Measurements from ENCODE around the gene GPR141. TPM values are rescaled to one million over a fixed set of nuclear protein-coding genes. Genes with fewer than 3 reads are reported as not detected.

Gene GPR141
- total RNA-seq, 4 donors from 2014 or later: 0.80 to 2.5 TPM; not detected in 2

GRCh38 chr7:37674531-37674930 is 9.0 kb upstream of the GPR141 start:
- no peaks in the 10 kb centered on the region for H3K36me3 ChIP-seq
- TF ChIP-seq POLR2AphosphoS5 (IDR thresholded peaks at IDR 0.05): no peak
- TF ChIP-seq POLR2A (IDR thresholded peaks at IDR 0.05; ENCODE audit: low read depth): no peak
- no peak for TF ChIP-seq EP300 (IDR thresholded peaks at IDR 0.05)
- TF ChIP-seq CTCF (IDR thresholded peaks at IDR 0.05): no peak
- no peak overlapping the region for H3K4me3 ChIP-seq
- no peaks in the 10 kb centered on the region for H3K27me3 ChIP-seq
- no peaks in the 10 kb centered on the region for H3K4me1 ChIP-seq
- H3K9me3 ChIP-seq: no peaks in the 10 kb centered on the region
- 44% methylated on average over 5 of the region's 5 CpGs for WGBS
- intact Hi-C loops (cut with DNase I): no loop called here
- DNase-seq (ENCODE audit: extremely low spot score): no peak
- no peak overlapping the region for H3K27ac ChIP-seq (replicated peaks in 1 of 4)

- Histone ChIP-seq H3K36me3 (no peaks in the 10 kb centered on the region), H3K27ac (replicated peaks in 1 of 4) (no peak overlapping the region), H3K4me3 (no peak overlapping the region), H3K9me3 (no peaks in the 10 kb centered on the region), H3K4me1 (no peaks in the 10 kb centered on the region), H3K27me3 (no peaks in the 10 kb centered on the region)
- no peak for TF ChIP-seq POLR2A (IDR thresholded peaks at IDR 0.05; ENCODE audit: low read depth)
- no peak for TF ChIP-seq POLR2AphosphoS5 (IDR thresholded peaks at IDR 0.05)
- TF ChIP-seq EP300 (IDR thresholded peaks at IDR 0.05): no peak
- no peak for TF ChIP-seq CTCF (IDR thresholded peaks at IDR 0.05)
- 67% methylated on average over 1 of the region's 1 CpG for WGBS
- DNase-seq (ENCODE audit: extremely low spot score): no peak
- intact Hi-C loops (cut with DNase I): no loop called here
These were observed 7.8 kb upstream of the GPR141 start for GRCh38 chr7:37675749-37676148.

- no peak for DNase-seq (ENCODE audit: extremely low spot score)
- WGBS: 33% methylated on average over 1 of the region's 1 CpG
- Histone ChIP-seq H3K4me3 (no peak overlapping the region), H3K4me1 (no peaks in the 10 kb centered on the region), H3K27me3 (no peaks in the 10 kb centered on the region), H3K27ac (replicated peaks in 1 of 4) (no peak overlapping the region), H3K9me3 (no peaks in the 10 kb centered on the region), H3K36me3 (no peaks in the 10 kb centered on the region)
- no peak for TF ChIP-seq CTCF (IDR thresholded peaks at IDR 0.05)
- no peak for TF ChIP-seq EP300 (IDR thresholded peaks at IDR 0.05)
- no peak for TF ChIP-seq POLR2A (IDR thresholded peaks at IDR 0.05; ENCODE audit: low read depth)
- TF ChIP-seq POLR2AphosphoS5 (IDR thresholded peaks at IDR 0.05): no peak
- intact Hi-C loops (cut with DNase I): no loop called here
These were observed 1.4 kb downstream of the GPR141 start for GRCh38 chr7:37684927-37685326.

- H3K27ac ChIP-seq (replicated peaks in 1 of 4): no peak overlapping the region
- no peaks in the 10 kb centered on the region for H3K9me3 ChIP-seq
- no peak for TF ChIP-seq POLR2AphosphoS5 (IDR thresholded peaks at IDR 0.05)
- no peak for TF ChIP-seq CTCF (IDR thresholded peaks at IDR 0.05)
- no peak for TF ChIP-seq EP300 (IDR thresholded peaks at IDR 0.05)
These were observed 3.2 kb downstream of the GPR141 start for GRCh38 chr7:37686556-37687345.

GRCh38 chr7:37690206-37690605 is 6.6 kb downstream of the GPR141 start:
- H3K9me3 ChIP-seq: no peaks in the 10 kb centered on the region
- H3K36me3 ChIP-seq: no peaks in the 10 kb centered on the region
- DNase-seq (ENCODE audit: extremely low spot score): no peak
- H3K27me3 ChIP-seq: no peaks in the 10 kb centered on the region
- WGBS: 72% methylated on average over 11 of the region's 11 CpGs
- H3K4me3 ChIP-seq: no peak overlapping the region
- TF ChIP-seq POLR2AphosphoS5 (IDR thresholded peaks at IDR 0.05): no peak
- no peak for TF ChIP-seq EP300 (IDR thresholded peaks at IDR 0.05)
- no peak for TF ChIP-seq CTCF (IDR thresholded peaks at IDR 0.05)
- H3K4me1 ChIP-seq: no peaks in the 10 kb centered on the region
- intact Hi-C loops (cut with DNase I): no loop called here
- H3K27ac ChIP-seq (replicated peaks in 1 of 4): no peak overlapping the region

More at GRCh38 chr7:37686556-37687345, 3.2 kb downstream of the GPR141 start:
- intact Hi-C loops (cut with DNase I): no loop called here
- Histone ChIP-seq H3K27me3 (no peaks in the 10 kb centered on the region), H3K36me3 (no peaks in the 10 kb centered on the region), H3K4me1 (no peaks in the 10 kb centered on the region), H3K4me3 (no peak overlapping the region)
- 87% methylated on average over 4 of the region's 4 CpGs for WGBS
- DNase-seq (ENCODE audit: extremely low spot score): no peak
